K562 (cell line): ENCODE data around the gene KTI12. TPM values are rescaled to one million over a fixed set of nuclear protein-coding genes. Genes with fewer than 3 reads are reported as not detected.

Experiments used
- ARNT ChIP-seq, 2 experiments: fragments of 450-650 bp; IDR thresholded peaks; 2 replicates each; pipeline ENCODE4 v1.6.1; 2016; ENCODE audit warnings: mild to moderate bottlenecking in 1 of 2
- COPS2 ChIP-seq: fragments of 450-650 bp; conservative IDR thresholded peaks from 2 replicates; pipeline ENCODE4 v1.6.1; 2016; ENCODE audit warnings: mild to moderate bottlenecking, moderate library complexity
- MCM5 ChIP-seq: fragments of 450-650 bp; IDR thresholded peaks from 2 replicates; pipeline ENCODE4 v1.6.1; 2016; ENCODE audit warnings: low read depth
- SMARCA4 ChIP-seq: fragments of 450-650 bp; IDR thresholded peaks from 2 replicates; pipeline ENCODE4 v1.6.1; 2016
- ZFP1 ChIP-seq: fragments of 450-650 bp; formaldehyde crosslinking; IDR thresholded peaks from 2 replicates; pipeline ENCODE4 v1.4.0; 2020; ENCODE audit warnings: mild to moderate bottlenecking, mixed read lengths
- ZNF436 ChIP-seq: fragments of 250-450, 450-650 bp; sonication (Bioruptor Pico); formaldehyde crosslinking; IDR thresholded peaks from 2 replicates; pipeline ENCODE4 v1.7.0; 2020; ENCODE audit warnings: mild to moderate bottlenecking
- polyA plus RNA-seq, 8 experiments: library from polyadenylated mRNA; depleted of rRNA in 4 of 8; stranded (reverse) in 5 of 8; unstranded in 3 of 8; fragments of >200 nt; fragmentation: Nextera tagmentation in 2 of 8; fragmentation: Illumina TruSeq in 1 of 8; extraction: Ambion mirVana in 2 of 8; extraction: Trizol in 1 of 8; gene quantifications; 2 replicates each; pipeline versions ENCODE4 v1.2.1 to v1.2.3, GENCODE V29; 2011 to 2014; ENCODE audit warnings: inconsistent platforms in 1 of 8, missing spikeins in 1 of 8
- total RNA-seq, 7 experiments: library from RNA; depleted of rRNA in 6 of 7; stranded (reverse); fragments of >200 nt in 6 of 7; fragmentation: Illumina TruSeq in 2 of 7; extraction: Trizol in 2 of 7; gene quantifications; 2 replicates each; pipeline versions ENCODE4 v1.2.1 to v1.2.3, GENCODE V29; 2011 to 2021; ENCODE audit warnings: low replicate concordance in 1 of 7
- TF ChIP-seq, protein P1 (sequence below): fragments of 450-650 bp; IDR thresholded peaks from 2 replicates; pipeline ENCODE4 v1.6.1; 2016; ENCODE audit warnings: low read depth
- TF ChIP-seq, protein P2 (sequence below): fragments of 200-600 bp; sonication (generic); IDR thresholded peaks from one replicate; pipeline ENCODE4 v1.6.1; 2012; ENCODE audit warnings: mild to moderate bottlenecking, low read depth, low read length, inconsistent platforms

Gene KTI12
- total and polyA plus RNA-seq, 9 of the 15 experiments (the other 6 are each of a cell fraction or from before 2014, with no cell fraction given), result 3.1 to 22.8 (median 11.6) TPM

DNA sequence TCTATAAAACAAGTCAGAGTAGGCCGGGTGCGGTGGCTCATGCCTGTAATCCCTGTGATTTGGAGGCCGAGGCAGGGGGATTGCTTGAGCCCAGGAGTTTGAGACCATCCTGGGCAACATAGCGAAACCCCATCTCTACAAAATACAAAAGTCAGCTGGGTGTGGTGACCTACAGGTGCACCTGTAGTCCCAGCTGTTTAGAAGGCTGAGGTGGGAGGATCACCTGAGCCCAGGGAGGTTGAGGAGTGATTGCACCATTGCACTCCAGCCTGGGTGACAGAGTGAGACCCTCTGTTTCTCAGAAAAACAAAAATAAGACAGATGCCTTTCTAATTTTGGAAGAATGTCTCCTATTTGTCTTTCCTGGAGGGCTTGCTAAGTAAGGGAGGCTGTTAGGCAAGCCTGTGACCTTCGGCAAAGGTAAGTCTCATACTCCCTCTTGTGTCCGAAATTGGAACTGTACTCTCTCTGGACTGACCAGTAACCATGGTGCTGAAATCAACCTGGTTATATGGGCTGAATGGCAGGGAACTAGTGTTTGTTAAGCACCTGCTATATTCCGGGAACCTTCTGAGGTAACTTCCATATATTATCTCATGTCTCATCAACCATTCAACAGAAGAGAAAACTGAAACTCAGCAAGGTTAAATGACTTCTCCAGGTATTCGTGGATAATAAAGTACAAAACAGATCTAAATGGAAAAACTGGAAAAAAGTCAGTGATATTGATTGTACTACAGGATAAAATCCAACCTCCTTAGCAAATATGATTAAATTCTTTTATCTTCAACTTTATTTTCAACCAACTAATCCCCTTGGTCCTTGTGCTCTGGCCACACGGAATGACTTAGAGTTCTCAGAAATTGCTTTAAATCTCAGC is 31.3 kb downstream of the KTI12 start (continued):
- TF ChIP-seq, protein P1, sequence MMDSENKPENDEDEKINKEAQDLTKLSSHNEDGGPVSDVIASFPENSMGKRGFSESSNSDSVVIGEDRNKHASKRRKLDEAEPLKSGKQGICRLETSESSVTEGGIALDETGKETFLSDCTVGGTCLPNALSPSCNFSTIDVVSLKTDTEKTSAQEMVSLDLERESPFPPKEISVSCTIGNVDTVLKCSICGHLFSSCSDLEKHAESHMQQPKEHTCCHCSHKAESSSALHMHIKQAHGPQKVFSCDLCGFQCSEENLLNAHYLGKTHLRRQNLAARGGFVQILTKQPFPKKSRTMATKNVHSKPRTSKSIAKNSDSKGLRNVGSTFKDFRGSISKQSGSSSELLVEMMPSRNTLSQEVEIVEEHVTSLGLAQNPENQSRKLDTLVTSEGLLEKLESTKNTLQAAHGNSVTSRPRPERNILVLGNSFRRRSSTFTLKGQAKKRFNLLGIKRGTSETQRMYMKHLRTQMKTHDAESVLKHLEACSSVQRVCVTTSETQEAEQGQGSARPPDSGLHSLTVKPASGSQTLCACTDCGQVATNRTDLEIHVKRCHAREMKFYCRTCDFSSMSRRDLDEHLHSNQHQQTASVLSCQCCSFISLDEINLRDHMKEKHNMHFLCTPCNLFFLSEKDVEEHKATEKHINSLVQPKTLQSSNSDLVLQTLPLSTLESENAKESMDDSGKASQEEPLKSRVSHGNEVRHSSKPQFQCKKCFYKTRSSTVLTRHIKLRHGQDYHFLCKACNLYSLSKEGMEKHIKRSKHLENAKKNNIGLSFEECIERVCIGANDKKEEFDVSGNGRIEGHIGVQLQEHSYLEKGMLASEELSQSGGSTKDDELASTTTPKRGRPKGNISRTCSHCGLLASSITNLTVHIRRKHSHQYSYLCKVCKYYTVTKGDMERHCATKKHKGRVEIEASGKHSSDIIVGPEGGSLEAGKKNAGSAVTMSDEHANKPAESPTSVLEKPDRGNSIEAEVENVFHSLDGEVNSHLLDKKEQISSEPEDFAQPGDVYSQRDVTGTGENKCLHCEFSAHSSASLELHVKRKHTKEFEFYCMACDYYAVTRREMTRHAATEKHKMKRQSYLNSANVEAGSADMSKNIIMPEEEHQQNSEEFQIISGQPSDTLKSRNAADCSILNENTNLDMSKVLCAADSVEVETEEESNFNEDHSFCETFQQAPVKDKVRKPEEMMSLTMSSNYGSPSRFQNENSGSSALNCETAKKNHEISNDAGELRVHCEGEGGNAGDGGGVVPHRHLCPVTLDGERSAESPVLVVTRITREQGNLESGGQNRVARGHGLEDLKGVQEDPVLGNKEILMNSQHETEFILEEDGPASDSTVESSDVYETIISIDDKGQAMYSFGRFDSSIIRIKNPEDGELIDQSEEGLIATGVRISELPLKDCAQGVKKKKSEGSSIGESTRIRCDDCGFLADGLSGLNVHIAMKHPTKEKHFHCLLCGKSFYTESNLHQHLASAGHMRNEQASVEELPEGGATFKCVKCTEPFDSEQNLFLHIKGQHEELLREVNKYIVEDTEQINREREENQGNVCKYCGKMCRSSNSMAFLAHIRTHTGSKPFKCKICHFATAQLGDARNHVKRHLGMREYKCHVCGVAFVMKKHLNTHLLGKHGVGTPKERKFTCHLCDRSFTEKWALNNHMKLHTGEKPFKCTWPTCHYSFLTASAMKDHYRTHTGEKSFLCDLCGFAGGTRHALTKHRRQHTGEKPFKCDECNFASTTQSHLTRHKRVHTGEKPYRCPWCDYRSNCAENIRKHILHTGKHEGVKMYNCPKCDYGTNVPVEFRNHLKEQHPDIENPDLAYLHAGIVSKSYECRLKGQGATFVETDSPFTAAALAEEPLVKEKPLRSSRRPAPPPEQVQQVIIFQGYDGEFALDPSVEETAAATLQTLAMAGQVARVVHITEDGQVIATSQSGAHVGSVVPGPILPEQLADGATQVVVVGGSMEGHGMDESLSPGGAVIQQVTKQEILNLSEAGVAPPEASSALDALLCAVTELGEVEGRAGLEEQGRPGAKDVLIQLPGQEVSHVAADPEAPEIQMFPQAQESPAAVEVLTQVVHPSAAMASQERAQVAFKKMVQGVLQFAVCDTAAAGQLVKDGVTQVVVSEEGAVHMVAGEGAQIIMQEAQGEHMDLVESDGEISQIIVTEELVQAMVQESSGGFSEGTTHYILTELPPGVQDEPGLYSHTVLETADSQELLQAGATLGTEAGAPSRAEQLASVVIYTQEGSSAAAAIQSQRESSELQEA, result no peak
- TF ChIP-seq ARNT (IDR thresholded peaks at IDR 0.05) (peak in 1 of 2 experiments; percentile 70; a peak in 1 of 4 replicates), ZNF436 (CRISPR knock-in tag) (no peak), COPS2 (no peak), MCM5 (no peak), SMARCA4 (no peak), ZFP1 (no peak)
- TF ChIP-seq, protein P2, sequence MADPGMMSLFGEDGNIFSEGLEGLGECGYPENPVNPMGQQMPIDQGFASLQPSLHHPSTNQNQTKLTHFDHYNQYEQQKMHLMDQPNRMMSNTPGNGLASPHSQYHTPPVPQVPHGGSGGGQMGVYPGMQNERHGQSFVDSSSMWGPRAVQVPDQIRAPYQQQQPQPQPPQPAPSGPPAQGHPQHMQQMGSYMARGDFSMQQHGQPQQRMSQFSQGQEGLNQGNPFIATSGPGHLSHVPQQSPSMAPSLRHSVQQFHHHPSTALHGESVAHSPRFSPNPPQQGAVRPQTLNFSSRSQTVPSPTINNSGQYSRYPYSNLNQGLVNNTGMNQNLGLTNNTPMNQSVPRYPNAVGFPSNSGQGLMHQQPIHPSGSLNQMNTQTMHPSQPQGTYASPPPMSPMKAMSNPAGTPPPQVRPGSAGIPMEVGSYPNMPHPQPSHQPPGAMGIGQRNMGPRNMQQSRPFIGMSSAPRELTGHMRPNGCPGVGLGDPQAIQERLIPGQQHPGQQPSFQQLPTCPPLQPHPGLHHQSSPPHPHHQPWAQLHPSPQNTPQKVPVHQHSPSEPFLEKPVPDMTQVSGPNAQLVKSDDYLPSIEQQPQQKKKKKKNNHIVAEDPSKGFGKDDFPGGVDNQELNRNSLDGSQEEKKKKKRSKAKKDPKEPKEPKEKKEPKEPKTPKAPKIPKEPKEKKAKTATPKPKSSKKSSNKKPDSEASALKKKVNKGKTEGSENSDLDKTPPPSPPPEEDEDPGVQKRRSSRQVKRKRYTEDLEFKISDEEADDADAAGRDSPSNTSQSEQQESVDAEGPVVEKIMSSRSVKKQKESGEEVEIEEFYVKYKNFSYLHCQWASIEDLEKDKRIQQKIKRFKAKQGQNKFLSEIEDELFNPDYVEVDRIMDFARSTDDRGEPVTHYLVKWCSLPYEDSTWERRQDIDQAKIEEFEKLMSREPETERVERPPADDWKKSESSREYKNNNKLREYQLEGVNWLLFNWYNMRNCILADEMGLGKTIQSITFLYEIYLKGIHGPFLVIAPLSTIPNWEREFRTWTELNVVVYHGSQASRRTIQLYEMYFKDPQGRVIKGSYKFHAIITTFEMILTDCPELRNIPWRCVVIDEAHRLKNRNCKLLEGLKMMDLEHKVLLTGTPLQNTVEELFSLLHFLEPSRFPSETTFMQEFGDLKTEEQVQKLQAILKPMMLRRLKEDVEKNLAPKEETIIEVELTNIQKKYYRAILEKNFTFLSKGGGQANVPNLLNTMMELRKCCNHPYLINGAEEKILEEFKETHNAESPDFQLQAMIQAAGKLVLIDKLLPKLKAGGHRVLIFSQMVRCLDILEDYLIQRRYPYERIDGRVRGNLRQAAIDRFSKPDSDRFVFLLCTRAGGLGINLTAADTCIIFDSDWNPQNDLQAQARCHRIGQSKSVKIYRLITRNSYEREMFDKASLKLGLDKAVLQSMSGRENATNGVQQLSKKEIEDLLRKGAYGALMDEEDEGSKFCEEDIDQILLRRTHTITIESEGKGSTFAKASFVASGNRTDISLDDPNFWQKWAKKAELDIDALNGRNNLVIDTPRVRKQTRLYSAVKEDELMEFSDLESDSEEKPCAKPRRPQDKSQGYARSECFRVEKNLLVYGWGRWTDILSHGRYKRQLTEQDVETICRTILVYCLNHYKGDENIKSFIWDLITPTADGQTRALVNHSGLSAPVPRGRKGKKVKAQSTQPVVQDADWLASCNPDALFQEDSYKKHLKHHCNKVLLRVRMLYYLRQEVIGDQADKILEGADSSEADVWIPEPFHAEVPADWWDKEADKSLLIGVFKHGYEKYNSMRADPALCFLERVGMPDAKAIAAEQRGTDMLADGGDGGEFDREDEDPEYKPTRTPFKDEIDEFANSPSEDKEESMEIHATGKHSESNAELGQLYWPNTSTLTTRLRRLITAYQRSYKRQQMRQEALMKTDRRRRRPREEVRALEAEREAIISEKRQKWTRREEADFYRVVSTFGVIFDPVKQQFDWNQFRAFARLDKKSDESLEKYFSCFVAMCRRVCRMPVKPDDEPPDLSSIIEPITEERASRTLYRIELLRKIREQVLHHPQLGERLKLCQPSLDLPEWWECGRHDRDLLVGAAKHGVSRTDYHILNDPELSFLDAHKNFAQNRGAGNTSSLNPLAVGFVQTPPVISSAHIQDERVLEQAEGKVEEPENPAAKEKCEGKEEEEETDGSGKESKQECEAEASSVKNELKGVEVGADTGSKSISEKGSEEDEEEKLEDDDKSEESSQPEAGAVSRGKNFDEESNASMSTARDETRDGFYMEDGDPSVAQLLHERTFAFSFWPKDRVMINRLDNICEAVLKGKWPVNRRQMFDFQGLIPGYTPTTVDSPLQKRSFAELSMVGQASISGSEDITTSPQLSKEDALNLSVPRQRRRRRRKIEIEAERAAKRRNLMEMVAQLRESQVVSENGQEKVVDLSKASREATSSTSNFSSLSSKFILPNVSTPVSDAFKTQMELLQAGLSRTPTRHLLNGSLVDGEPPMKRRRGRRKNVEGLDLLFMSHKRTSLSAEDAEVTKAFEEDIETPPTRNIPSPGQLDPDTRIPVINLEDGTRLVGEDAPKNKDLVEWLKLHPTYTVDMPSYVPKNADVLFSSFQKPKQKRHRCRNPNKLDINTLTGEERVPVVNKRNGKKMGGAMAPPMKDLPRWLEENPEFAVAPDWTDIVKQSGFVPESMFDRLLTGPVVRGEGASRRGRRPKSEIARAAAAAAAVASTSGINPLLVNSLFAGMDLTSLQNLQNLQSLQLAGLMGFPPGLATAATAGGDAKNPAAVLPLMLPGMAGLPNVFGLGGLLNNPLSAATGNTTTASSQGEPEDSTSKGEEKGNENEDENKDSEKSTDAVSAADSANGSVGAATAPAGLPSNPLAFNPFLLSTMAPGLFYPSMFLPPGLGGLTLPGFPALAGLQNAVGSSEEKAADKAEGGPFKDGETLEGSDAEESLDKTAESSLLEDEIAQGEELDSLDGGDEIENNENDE, result no peak
